ENCODE measurements around the gene WDFY3. TPM values are rescaled to one million over a fixed set of nuclear protein-coding genes. Genes with fewer than 3 reads are reported as not detected.

WDFY3 gene
- polyA plus RNA-seq, 1 donor (not counting 4 experiments of a cell fraction or from before 2014, with no cell fraction given): 28.5 TPM

GRCh38 chr4:84925558-84925957 is 40.9 kb downstream of the WDFY3 start:
- no peak for TF ChIP-seq CTCF (optimal IDR thresholded peaks at IDR 0.05 in 1 of 3, IDR thresholded peaks at IDR 0.05 in 1 of 3, conservative IDR thresholded peaks at IDR 0.05 in 1 of 3; ENCODE audit: extremely low read depth in 1 of 3, insufficient read depth in 2 of 3, low read length in 3 of 3)
- TF ChIP-seq EZH2 (IDR thresholded peaks at IDR 0.05; ENCODE audit: low read length): no peak
- dilution Hi-C loops (cut with MboI; ENCODE audit: extremely low pct_ligation_motif_present, low sequenced_read_pairs): no loop called here
- peaks cover 0 to 3% of the 10 kb centered on the region in 2 experiments for H3K36me3 ChIP-seq (ENCODE audit: control insufficient read depth in 2 of 2, extremely low read depth in 1 of 2, insufficient read depth in 2 of 2, low read length in 2 of 2)
- no peak overlapping the region for H3K9ac ChIP-seq (ENCODE audit: control insufficient read depth, extremely low read depth, insufficient read depth, low read length)
- FAIRE-seq: no peak
- peaks cover 10% of the 10 kb centered on the region for H3K79me2 ChIP-seq (ENCODE audit: control insufficient read depth, insufficient read depth, low read length)
- no peak overlapping the region for H3K4me2 ChIP-seq (ENCODE audit: control insufficient read depth, extremely low read depth, insufficient read depth, low read depth, low read length)
- no peaks in the 10 kb centered on the region for H3K9me1 ChIP-seq (ENCODE audit: control insufficient read depth, extremely low read depth, insufficient read depth, low read length)
- no peak overlapping the region for H3K4me3 ChIP-seq (ENCODE audit: control insufficient read depth in 2 of 3, extremely low read depth in 1 of 3, insufficient read depth in 2 of 3, low read depth in 1 of 3, low read length in 3 of 3)
- H3K4me1 ChIP-seq (ENCODE audit: control insufficient read depth, extremely low read depth, insufficient read depth, low read length): peaks cover 12% of the 10 kb centered on the region
- no peak overlapping the region for H2AFZ ChIP-seq (ENCODE audit: control insufficient read depth, low read length)
- H3K27me3 ChIP-seq (ENCODE audit: control insufficient read depth, extremely low read depth, insufficient read depth, low read length): no peaks in the 10 kb centered on the region
- no peaks in the 10 kb centered on the region for H4K20me1 ChIP-seq (ENCODE audit: control insufficient read depth, extremely low read depth, insufficient read depth, low read length)
- H3K9me3 ChIP-seq (ENCODE audit: control insufficient read depth, low read depth, low read length): no peaks in the 10 kb centered on the region
- no peak overlapping the region for H3K27ac ChIP-seq (ENCODE audit: control insufficient read depth, insufficient read depth, low read length)
- no peak for DNase-seq (ENCODE audit: low read depth, low spot score)

DNA sequence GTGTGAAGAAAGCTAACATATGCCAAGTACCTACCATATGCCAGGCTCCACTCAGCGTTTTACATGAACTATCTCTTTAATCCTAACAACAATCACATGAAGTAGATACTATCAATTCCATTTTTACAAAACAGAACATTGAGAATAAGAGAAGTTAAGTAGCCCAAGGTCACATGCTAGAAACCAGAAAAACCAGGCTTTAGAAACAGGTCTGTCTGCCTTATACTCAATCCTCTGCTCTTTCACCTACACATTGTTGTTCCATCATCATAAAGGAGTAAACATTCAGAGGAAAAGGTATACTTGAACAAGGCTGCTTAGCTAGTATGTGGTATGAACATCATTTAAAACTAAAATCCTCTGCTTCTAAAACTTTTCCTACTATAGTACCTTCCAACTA is 42.1 kb downstream of the WDFY3 start:
- H3K4me3 ChIP-seq (ENCODE audit: control insufficient read depth in 2 of 3, extremely low read depth in 1 of 3, insufficient read depth in 2 of 3, low read depth in 1 of 3, low read length in 3 of 3): no peak overlapping the region
- no peaks in the 10 kb centered on the region for H3K9me3 ChIP-seq (ENCODE audit: control insufficient read depth, low read depth, low read length)
- H3K27ac ChIP-seq (ENCODE audit: control insufficient read depth, insufficient read depth, low read length): no peak overlapping the region
- DNase-seq (ENCODE audit: low read depth, low spot score) (no peak), FAIRE-seq (no peak)
- H3K36me3 ChIP-seq (ENCODE audit: control insufficient read depth in 2 of 2, extremely low read depth in 1 of 2, insufficient read depth in 2 of 2, low read length in 2 of 2): peaks cover 0 to 3% of the 10 kb centered on the region in 2 experiments
- H3K27me3 ChIP-seq (ENCODE audit: control insufficient read depth, extremely low read depth, insufficient read depth, low read length): no peaks in the 10 kb centered on the region
- H2AFZ ChIP-seq (ENCODE audit: control insufficient read depth, low read length): no peak overlapping the region
- H3K4me2 ChIP-seq (ENCODE audit: control insufficient read depth, extremely low read depth, insufficient read depth, low read depth, low read length): no peak overlapping the region
- no peak overlapping the region for H3K9ac ChIP-seq (ENCODE audit: control insufficient read depth, extremely low read depth, insufficient read depth, low read length)
- peaks cover 18% of the 10 kb centered on the region for H3K79me2 ChIP-seq (ENCODE audit: control insufficient read depth, insufficient read depth, low read length)
- no peaks in the 10 kb centered on the region for H3K9me1 ChIP-seq (ENCODE audit: control insufficient read depth, extremely low read depth, insufficient read depth, low read length)
- dilution Hi-C loops (cut with MboI; ENCODE audit: extremely low pct_ligation_motif_present, low sequenced_read_pairs): no loop called here
- H3K4me1 ChIP-seq (ENCODE audit: control insufficient read depth, extremely low read depth, insufficient read depth, low read length): peaks cover 19% of the 10 kb centered on the region
- TF ChIP-seq CTCF (optimal IDR thresholded peaks at IDR 0.05 in 1 of 3, IDR thresholded peaks at IDR 0.05 in 1 of 3, conservative IDR thresholded peaks at IDR 0.05 in 1 of 3; ENCODE audit: extremely low read depth in 1 of 3, insufficient read depth in 2 of 3, low read length in 3 of 3) (no peak), EZH2 (IDR thresholded peaks at IDR 0.05; ENCODE audit: low read length) (no peak)
- H4K20me1 ChIP-seq (ENCODE audit: control insufficient read depth, extremely low read depth, insufficient read depth, low read length): no peaks in the 10 kb centered on the region
